ENCODE results near the gene SLC38A10.
A peak's percentile ranks its signal among the peaks of the same experiment; 100 is the strongest.

The SLC38A10 gene

GRCh38 chr17:81298991-81299738 is 4.1 kb upstream of the SLC38A10 start:
- no peak for DNase-seq (ENCODE audit: low read depth)

GRCh38 chr17:81298325-81298990 is 3.4 kb upstream of the SLC38A10 start:
- no peak for DNase-seq (ENCODE audit: low read depth)

- DNase-seq (ENCODE audit: low read depth), result peak; percentile 78
Observed at GRCh38 chr17:81295676-81296381, 722 bp upstream of the SLC38A10 start.

GRCh38 chr17:81294512-81295030 is 536 bp downstream of the SLC38A10 start:
- peak; percentile 57 for DNase-seq (ENCODE audit: low read depth)

GRCh38 chr17:81292450-81292849 is 2.7 kb downstream of the SLC38A10 start:
- no peak for DNase-seq (ENCODE audit: low read depth)

GRCh38 chr17:81291662-81292061 is 3.4 kb downstream of the SLC38A10 start:
- DNase-seq (ENCODE audit: low read depth), result peak; percentile 58

GRCh38 chr17:81290230-81290629 is 4.9 kb downstream of the SLC38A10 start:
- DNase-seq (ENCODE audit: low read depth), result no peak

GRCh38 chr17:81289627-81290026 is 5.5 kb downstream of the SLC38A10 start:
- no peak for DNase-seq (ENCODE audit: low read depth)

- DNase-seq (ENCODE audit: low read depth), result no peak
Observed at GRCh38 chr17:81288715-81289114, 6.4 kb downstream of the SLC38A10 start.

GRCh38 chr17:81287741-81288430 is 7.2 kb downstream of the SLC38A10 start:
- DNase-seq (ENCODE audit: low read depth), result no peak

GRCh38 chr17:81287152-81287551 is 8.0 kb downstream of the SLC38A10 start:
- no peak for DNase-seq (ENCODE audit: low read depth)

- DNase-seq (ENCODE audit: low read depth), result no peak
Observed at GRCh38 chr17:81286491-81287145, 8.5 kb downstream of the SLC38A10 start.

GRCh38 chr17:81285894-81286293 is 9.2 kb downstream of the SLC38A10 start:
- DNase-seq (ENCODE audit: low read depth), result no peak

GRCh38 chr17:81285179-81285878 is 9.8 kb downstream of the SLC38A10 start:
- DNase-seq (ENCODE audit: low read depth), result peak; percentile 49

- no peak for DNase-seq (ENCODE audit: low read depth)
Observed at GRCh38 chr17:81282876-81283275, 12.2 kb downstream of the SLC38A10 start.

GRCh38 chr17:81282141-81282540 is 13.0 kb downstream of the SLC38A10 start:
- no peak for DNase-seq (ENCODE audit: low read depth)

GRCh38 chr17:81280571-81280970 is 14.5 kb downstream of the SLC38A10 start:
- no peak for DNase-seq (ENCODE audit: low read depth)

GRCh38 chr17:81279278-81280275 is 15.5 kb downstream of the SLC38A10 start:
- DNase-seq (ENCODE audit: low read depth), result no peak

- DNase-seq (ENCODE audit: low read depth), result no peak
Observed at GRCh38 chr17:81278831-81279230, 16.3 kb downstream of the SLC38A10 start.

Measured in ELR (cell line).